T-helper 9 cell (primary cell): ENCODE data around the gene MAPKAPK2.
"Not testable (repeated sequence)": the region's sequence is repeated elsewhere in the genome, so short reads cannot be mapped to it uniquely, and the experiment has no call there.

Source experiments
- DNase-seq: peaks from one replicate; pipeline ENCODE4 v3.0.0-alpha.2; 2020

The MAPKAPK2 gene

DNA sequence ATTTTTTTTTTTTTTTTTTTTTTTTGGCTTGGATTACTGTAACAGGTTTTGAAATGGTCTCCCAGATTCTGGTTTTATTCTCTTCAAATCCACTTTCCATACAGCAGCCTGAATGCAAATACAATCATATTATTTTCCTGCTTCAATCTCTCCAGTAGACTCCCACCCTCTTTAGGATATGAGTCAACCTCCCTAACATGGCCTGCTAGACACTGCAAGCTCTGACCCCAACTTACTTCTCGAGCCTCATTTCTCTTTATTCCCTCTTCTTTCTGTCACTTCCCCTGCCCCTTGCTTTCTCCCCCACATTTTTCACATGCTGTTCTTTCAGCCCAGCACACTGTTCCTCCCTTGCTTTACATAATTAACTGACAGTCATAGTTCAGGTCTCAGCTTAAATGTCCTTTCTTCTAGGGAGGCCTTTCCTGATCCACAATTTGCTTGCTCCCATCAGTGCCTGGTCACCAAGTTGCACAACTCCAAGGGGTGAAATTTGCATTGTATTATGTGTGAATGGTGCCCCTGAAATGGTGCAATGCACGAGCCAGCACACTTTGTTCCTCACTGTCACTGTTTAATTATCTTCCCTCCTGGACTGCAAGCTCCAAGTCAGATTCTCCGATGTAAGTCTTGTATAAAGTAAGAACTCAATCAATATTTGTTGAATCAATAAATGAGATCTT, 63.8 kb downstream of the MAPKAPK2 start:
- DNase-seq: no peak

DNA sequence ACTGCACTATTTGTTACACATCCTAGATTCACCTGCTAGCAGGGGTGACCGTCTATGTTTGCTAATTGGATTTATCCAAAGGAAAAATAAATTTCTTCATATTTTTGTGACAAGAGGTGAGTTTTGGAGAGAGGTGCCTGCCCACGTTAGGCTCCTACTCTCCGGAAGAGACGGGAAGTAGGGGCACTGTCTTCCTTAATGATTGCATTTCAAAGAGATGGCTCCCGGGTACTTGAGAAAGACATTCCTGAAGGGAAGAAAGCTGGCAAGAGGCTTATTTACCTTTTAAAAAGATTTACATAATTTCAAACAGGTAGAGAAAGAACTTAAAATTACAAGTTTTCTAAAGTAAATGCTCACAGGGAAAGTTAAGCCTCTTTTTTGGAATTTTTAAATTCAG, 67.2 kb downstream of the MAPKAPK2 start:
- DNase-seq: no peak

DNA sequence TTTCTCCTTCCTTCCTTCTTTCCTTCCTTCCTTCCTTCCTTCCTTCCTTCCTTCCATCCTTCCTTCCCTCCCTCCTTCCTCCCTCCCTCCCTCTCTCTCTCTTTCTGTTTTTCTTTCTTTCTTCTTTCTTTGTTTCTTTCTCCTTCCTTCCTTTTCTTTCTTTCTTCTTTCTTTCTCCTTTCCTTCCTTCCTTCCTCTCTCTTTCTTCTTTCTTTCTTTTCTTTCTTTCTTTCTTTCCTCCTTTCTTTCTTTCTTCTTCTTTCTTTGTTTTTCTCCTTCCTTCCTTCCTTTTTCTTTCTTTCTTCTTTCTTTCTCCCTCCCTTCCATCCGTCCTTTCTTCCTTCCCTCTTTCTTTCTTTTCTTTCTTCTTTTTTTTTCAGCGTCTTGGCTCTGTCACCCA, 67.8 kb downstream of the MAPKAPK2 start:
- DNase-seq: no peak

DNA sequence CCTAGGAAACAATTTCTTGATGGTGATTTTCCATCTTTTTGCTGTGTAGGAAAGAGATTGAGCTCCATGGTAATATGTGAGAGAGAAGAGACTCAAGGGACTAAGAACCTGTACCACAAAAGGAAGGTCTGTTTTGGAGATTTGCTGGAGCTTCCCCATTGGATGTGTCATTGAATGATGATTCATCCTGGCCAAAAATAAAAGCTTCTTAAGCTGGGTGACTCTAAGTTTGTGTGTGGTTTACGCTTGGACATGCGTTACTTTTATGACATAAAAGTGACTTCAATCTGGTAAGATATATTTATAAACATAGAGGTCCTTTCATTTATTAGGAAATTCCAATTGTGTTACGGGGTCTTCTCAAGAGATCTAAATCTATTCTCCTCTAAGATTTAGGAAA, 68.4 kb downstream of the MAPKAPK2 start:
- DNase-seq: no peak

DNA sequence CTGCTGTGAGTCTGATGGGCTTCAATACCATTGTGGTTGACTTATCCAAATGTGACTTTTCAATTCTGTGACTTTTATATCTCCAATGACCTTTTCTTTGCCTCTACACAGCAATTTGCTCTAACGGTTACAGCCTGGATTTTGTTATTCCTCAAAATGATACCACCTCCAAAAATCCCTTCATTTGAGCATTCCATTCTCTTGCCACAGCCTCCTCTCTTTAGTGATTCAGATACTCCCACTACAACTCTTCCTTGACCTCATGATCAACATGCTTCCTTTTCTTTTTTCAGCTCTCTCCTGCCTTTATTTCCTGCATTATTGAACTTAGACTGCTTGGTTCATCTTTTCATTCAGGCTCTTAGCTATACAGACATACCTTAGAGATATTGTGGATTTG, 69.3 kb downstream of the MAPKAPK2 start:
- no peak for DNase-seq

DNA sequence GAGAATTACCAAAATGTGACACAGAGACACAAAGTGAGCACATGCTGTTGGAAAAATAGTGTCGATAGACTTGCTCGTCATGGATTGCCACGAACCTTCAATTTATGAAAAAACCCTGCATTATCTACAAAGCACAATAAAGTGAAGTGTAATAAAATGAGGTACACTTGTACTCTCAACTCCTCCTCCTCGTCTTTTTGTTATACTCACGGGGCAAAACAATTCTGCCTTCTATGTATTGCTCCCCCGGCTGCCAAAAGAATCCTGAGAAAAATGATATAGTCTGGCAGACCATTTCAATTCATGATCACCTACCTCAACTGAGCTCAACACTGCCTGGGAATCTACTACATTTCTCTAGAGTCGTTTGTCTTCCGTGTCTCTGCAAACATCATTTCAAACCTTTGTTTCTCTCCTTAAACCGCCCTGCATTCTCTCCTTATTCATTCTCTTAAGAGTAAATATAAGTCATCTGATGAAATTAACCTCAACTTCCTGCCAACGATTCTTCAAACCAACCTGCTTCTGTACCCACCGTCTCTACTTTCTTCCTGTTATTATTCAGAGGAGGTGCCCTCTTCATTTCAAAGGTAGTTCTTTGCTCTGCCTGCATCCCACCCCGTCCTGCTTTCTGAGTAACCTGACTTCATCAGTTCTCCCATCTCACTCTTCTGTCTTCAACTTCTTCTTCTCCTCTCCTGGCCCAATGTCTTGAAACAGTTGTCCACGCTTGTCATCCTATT, 73.0 kb downstream of the MAPKAPK2 start:
- DNase-seq: no peak

DNA sequence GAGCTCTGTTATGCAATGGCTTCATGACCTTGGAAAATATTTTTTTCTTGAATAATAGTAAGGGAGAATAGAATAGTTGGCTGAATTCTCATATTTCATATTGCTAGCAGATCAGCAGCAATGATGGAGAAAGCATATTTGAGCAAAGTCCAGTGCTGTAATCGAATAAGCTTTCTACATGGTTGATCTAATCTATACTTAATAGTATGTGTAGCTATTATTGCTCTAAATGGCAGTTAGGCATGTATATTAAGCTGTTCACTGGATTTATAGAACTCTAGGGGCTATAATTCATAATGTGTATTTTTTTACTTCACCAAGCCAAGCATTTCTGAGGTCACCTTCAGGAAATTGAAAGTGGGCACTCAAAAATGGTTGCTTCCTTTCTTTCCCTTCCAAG, 75.9 kb downstream of the MAPKAPK2 start:
- no peak for DNase-seq

DNA sequence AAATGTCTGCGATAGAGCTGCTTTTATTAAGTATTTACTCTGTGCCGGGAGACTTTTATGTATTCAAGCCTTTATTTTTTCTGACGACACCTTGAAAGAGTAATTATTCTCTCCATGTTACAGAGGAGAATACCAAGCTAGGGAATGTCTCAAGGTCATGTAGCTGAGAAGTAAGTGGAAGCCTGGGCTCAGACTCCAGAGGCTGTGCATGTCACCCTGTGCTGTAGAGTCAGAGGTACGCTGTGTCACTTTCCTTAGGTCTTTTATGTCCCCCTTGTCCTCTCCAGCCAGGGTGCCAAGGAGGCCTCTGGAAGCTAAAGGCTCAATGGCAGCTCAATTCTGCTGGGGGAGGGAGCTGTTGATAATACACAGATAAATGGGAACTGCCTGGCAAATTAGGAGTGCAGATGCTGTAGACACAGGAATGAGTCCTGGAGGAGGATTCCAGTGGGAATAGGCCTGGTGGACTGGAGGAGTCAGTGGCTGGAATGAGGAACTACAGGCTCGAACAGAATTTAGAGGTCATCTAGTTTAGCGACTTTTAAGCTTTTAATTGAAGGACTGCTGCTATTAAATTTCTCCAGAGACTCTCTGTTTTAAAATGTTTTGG, 76.6 kb downstream of the MAPKAPK2 start:
- DNase-seq: no peak

DNA sequence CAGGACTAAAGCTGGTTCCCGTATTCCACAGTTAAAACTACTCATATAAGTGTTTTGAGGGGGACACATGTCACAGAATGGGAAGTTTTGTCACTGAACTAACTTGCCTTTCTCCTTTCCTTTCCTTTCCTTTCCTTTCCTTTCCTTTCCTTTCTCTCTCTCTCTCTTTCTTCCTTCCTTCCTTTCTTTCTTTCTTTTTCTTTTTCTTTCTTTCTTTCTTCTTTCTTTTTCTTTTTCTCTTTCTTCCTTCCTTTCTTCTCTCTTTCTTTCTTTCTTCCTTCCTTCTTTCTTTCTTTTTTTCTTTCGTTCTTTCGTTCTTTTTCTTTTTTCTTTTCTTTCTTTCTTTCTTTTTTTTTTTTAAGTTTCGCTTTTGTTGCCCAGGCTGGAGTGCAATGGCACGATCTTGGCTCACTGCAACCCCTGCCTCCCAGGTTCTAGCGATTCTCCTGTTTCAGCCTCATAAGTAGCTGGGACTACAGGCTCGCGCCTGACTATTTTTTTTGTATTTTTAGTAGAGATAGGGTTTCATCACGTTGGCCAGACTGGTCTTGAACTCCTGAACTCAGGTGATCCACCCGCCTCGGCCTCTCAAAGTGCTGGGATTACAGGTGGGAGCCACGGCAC, 78.1 kb downstream of the MAPKAPK2 start:
- DNase-seq: not testable (repeated sequence)

DNA sequence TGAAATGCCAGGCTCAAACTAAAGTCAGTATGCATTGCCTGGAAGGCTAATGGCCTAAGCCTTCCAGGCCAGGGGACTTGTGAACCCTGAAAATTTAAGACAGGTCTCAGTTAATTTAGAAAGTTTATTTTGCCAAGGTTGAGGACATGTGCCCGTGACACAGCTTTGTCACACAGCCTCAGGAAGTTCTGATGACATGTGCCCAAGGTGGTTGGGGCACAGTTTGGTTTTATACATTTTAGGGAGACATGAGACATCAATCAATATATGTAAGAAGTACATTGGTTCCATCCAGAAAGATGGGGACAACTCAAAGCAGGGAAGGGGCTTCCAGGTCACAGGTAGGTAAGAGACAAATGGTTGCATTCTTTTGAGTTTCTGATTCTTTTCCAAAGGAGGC, 81.1 kb downstream of the MAPKAPK2 start:
- DNase-seq: not testable (repeated sequence)

DNA sequence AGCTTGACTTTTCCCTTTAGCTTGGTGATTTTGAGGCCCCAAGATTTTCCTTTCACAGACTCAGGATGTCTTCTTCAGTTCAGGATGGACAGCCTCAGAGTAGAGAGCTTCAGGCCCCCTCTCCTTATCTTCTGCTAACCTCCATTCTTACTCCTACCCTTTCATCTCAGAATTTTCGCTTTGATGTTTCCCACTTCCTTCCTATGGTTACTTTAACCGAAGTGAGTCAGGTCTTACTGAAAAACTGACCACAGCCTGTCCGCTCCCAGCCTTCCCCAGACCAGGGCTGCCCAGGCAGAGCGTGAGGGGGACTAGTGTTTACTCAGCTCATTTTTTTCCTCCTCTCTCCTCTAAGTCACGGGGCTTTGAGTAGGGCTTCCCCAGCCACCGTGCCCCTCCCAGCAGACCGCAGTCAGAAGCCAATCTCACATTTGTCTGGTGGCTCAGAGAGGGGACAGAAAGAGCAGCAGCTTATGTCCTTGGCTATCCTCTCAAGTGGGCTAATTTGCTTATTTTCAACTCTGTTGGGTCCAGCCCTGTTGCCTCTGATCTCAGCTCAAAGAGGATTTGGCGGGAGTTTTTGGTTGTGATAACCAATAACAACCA, 81.6 kb downstream of the MAPKAPK2 start:
- peak; percentile 54 for DNase-seq

DNA sequence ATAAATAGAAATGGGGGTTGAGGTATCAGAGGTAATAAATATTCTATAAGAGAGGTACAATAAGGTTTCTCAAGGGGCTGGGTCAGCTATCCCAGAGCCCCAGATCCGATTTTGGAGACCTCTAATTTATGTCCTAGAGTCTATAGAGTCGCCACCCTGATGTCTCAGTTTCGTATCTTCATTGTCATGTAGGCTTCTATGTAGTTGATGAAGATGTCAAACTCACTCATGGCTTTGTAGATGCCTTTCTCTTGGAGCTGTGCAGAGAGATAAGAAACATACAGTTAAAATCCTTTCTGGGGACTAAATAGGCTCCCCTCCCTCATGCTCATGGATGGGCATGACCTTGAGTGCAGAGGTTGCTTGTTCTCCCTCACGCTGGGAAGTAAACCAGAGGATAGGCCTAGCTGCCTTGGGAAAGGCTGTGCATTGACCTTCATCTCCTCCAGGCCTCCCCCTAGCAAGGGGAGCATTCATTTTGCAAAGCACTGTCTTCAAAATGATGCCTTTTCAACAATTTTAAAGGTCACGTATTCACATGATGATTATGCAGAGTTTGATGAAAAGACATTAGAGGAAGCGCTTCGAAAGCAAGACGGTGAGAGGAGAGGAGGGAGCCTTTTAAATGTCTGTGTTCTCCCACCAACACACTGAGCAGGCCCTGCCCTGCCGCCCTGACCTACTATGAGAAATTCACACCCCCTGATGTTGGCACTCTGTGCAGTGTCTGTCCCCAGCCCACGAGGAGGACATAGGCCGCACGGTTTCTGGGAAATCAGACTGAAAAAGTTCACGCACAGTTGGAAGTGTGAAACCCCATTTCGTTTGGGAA, 84.0 kb downstream of the MAPKAPK2 start:
- no peak for DNase-seq

DNA sequence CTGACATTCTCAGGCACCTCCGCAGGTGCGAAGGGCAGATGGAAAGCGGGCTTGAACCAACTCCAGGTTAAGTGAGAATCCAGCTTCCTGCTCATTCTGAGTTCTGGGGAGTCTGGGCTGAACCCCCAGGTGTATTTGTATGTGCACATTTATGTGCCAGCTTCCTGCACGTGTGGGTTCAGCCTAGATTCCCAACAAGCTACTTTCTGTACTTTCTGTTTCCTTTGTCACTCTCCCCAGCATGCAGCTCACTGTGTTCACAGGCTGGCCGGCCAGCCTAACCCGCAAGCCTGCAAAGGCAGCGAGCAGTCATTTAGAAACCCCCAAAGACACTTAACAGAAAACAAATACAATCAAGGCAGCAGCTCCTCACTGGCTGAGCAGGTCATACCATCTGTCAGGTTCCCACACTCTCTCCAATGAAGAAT, 84.6 kb downstream of the MAPKAPK2 start:
- no peak for DNase-seq

DNA sequence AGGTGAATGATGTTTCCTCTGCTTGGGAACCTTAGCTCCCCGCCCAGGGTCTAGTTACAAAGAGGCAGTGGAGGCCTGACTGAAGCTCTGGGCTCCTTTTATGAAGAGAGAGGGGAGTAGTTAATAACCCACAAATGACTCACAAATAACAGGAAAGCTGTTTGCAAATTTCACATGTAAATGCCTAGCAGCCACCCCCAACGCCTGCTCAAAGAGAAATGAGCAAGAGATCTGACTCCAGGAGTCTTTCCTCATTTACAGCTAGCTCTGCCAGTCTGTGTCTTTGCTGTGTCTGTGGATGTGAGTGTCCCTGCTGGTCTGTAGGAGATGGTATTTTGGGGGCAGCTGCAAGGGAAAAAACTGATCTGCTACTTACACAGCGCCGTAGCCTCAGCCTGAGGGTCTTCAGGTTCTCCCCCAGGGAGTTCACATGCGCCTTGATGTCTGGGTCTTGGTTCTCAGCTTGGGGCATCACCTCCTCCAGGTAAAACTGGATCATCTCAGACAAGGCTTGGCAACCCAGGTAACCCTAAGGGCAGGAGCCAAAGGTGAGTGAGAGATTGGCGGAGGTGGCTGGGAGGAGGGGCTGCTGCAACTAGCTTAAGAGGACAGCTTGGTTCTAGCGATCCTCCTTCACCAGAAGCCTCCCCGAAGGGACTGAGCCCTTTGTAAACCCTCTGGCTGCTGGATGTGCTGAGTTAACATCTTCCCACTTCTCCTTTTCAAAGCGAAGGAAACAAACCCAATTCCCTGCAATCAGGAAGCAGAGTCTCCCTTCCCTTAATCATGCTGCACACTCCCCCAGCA, 86.0 kb downstream of the MAPKAPK2 start, which contains the start of gene IL19:
IL19 (plus strand) TSS at position 243 of the 807 bp plus-strand sequence. CDS start 65,890 bp downstream, outside the sequence.
- DNase-seq: no peak

DNA sequence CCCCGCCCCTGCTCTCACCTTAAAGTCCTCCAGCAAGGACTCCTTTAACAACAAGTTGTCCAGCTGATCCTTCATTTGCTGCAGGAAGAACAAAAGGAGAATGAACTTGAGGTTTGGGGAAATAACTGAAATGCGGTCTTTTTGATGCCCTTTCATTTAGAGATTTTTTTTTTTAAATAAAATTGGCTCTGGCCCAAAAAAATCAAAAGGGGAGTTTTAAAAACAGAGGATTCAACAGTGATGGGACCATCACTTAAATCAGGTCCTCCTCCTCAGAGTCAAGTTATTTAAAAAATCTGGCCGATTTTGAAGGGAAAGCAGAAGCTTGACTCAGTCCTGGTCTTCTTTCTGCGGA, 86.6 kb downstream of the MAPKAPK2 start:
- DNase-seq: no peak

DNA sequence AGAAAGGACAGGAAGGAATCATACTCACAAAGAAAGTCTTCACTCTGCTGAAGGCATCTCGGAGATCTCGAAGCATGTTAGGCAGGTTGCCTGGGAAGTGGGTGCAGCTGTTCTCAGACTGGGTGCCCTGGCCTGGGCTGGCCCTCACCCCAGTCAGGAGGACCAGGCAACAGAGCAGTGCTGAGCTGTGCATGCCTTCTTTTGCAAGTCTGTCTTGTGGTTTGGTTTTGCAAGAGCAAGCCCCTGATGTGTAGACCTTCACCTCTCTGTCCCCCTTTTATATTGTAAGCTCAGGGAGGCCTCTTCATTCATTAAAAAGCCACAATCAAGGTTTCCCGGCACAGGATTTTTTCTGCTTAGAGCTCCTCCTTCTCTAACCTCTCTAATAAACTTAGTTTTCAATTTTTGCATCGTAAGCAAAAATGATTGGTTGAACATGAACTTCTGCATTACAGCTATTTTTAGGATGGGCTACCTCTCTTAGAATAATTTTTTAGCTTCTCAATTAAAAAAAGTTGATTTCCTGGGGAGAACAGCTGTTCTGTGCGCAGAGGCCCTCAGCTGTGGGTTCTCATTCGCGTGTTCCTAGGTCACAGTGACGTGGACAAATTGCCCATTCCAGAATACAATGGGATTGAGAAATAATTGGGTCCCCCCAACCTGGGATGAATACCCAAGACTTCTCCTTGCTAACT, 87.7 kb downstream of the MAPKAPK2 start, which contains the start of gene IL10:
IL10 (minus strand) TSS at position 252 of the 695 bp plus-strand sequence; CDS start at position 193, 59 bp downstream.
- no peak for DNase-seq

DNA sequence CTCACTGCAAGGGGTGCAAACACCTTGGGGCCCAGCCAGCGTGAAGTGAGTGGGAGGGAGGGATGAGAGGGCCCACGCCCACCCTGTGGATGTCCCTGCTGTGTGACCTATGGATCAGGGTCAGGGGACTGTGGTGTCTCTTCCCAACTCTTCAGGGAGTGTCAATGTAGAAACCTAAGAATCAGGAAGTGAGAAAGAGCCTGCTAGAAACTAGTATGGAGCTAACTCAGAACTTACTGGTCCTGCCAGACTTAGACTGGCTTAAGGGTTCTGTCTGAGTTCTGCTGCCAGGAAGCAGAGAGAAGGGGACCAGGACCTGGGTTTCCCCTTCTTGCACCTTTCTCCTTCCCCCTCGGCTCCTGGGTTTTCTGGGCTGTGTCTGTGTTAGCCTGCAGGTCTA, 89.4 kb downstream of the MAPKAPK2 start:
- DNase-seq: no peak

DNA sequence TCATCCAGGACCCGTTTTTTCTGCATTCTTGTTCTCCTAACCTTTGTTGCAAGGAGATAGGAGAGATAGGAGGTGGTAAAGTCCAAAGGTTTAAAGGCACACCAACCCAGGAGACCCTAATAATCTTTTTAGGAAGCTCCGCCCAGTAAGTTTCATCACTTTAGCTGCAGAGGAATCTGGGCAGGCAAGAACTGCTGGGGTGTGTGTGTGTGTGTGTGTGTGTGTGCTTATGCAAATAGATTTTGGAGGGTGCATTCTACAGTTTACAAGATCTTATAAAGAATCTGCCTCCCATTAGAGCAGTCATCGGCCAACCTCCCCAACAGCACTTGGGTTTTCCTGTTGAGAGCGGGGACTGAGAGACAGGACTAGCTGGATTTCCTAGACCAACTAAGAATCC, 91.5 kb downstream of the MAPKAPK2 start:
- no peak for DNase-seq

DNA sequence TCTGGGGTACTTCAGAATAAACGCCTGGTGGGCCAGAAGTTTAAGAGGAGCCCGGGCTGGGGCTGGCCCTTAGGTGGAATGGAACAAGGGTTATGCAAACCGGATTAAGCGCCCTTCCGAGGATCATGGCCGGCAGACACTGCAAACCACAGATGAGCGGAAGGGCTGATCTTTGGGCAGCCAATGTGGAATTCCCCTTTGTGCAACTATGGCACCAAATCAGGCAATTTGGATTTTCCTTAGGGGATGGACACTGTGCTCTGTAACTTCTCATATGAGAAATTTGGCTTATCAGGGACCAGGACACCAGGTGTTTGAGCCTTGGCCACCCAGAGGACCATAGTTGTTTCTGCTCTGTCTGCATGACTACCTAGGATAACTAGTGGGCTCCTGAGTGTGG, 93.3 kb downstream of the MAPKAPK2 start:
- DNase-seq: no peak

DNA sequence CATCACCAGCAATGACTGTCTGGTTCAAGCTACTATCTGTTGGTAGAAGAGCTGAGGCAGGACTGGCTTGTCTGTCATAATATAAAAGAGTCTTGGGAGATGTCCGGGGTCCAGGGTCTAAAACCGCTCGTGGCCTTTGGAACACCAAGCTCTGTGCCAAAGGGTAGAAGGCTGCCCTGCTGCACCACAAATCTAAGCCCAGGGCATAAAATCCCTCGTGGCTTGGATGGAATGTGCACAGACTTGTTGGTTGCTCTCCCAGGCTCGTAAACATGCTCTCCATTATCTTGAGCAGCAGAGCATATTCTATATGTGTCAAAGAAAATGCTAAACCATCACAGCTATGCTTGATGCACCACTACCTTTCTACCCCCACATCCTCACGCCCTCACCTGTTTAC, 94.2 kb downstream of the MAPKAPK2 start:
- not testable (repeated sequence) for DNase-seq

DNA sequence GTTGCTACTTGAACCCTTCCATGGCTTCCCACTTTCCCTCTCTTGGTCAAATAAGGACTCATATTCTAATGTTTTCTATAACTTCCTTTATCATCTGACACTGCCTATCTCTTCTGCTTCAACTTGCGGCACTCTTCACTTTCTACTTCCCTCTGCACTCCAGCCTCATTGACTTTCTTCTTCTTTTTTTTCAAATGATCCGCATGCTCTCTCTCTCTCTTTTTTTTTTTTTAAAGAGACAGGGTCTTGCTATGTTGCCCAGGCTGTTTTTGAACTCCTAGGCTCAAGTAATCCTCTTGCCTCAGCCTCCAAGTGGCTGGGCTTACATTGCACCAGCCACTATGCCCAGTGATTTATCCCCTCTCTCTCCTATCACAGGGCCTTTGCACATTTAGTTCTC, 94.9 kb downstream of the MAPKAPK2 start:
- no peak for DNase-seq
